ENCODE measurements around the gene SEC61B.
A peak's percentile ranks its signal among the peaks of the same experiment; 100 is the strongest.

The SEC61B gene

DNA sequence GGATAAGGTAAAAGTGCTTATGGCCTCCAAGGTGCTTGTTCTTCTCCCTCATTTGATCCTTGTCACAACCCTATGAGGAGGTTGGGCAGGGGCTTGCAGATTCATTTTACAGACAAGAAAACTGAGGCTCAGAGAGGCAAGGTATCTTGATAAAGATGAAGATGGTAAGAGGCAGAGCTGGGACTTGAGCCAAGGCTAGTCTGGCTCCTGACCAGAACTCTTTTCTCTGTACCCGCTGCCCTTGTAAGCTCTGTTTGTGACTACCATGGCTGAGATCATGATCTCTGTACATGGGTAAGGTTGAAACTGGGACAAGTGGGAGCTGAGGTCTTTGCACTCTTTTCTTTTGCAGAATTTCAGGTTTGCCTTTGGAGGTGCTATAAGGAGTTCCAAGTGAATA lies 33.6 kb downstream of the SEC61B start:
- Histone ChIP-seq H2AFZ (ENCODE audit: low read depth, low read length) (no peak overlapping the region), H3K27ac (ENCODE audit: low read length) (peak overlapping the region; percentile 94), H3K9ac (ENCODE audit: low read length) (peak overlapping the region; percentile 80; the same call in 1 of the 2 replicates), H3K36me3 (replicated peaks; ENCODE audit: low read depth, low read length) (peaks cover 4% of the 10 kb centered on the region), H4K20me1 (ENCODE audit: insufficient read depth, low read length) (no peaks in the 10 kb centered on the region), H3K9me3 (ENCODE audit: insufficient read depth, low read length) (no peaks in the 10 kb centered on the region), H3K4me1 (ENCODE audit: low read length) (peaks cover 88% of the 10 kb centered on the region), H3K4me2 (ENCODE audit: low read length) (0 out of 2 replicates have a peak overlapping the region, but pooled peaks have one; percentile 48), H3K79me2 (ENCODE audit: low read length) (no peaks in the 10 kb centered on the region), H3K4me3 (ENCODE audit: low read length) (no peak overlapping the region), H3K27me3 (ENCODE audit: low read depth, low read length) (no peaks in the 10 kb centered on the region)
- TF ChIP-seq, protein P1, sequence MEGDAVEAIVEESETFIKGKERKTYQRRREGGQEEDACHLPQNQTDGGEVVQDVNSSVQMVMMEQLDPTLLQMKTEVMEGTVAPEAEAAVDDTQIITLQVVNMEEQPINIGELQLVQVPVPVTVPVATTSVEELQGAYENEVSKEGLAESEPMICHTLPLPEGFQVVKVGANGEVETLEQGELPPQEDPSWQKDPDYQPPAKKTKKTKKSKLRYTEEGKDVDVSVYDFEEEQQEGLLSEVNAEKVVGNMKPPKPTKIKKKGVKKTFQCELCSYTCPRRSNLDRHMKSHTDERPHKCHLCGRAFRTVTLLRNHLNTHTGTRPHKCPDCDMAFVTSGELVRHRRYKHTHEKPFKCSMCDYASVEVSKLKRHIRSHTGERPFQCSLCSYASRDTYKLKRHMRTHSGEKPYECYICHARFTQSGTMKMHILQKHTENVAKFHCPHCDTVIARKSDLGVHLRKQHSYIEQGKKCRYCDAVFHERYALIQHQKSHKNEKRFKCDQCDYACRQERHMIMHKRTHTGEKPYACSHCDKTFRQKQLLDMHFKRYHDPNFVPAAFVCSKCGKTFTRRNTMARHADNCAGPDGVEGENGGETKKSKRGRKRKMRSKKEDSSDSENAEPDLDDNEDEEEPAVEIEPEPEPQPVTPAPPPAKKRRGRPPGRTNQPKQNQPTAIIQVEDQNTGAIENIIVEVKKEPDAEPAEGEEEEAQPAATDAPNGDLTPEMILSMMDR (IDR thresholded peaks at IDR 0.05; ENCODE audit: low read depth, low read length): no peak
- no peak for TF ChIP-seq EZH2phosphoT487 (IDR thresholded peaks at IDR 0.05; ENCODE audit: low read depth)

DNA sequence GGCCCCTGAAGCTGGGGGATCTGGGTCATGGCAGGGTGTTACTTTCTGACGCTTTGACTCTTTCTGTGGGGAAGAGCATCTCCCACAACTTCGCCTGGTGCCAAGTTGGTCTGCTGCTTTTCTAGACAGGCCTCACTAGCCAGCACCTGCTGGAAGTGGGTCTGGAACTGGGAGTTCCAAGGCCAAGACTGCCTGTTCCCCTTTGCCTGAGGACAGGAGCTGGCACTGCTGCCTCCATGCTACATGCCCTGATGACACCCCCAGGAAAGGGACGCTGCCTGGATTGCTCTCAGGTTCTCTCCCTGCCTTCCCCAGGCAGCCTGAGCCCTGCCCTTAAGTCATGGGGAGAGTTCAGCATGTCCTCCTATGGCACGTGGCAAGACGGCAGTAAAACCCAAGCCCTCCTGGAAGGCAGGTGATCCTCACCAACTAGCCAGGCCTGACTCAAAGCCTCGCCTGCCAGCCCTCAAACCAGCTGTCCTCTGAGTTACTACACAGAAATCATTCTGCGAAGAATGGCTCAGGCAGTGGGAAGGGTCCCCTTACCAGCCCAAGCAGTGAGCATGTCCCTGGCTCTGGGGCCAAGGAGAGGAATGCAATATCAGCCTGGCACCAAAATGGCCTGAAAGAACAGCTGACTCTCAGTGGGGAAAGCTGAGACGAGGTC lies 35.8 kb downstream of the SEC61B start:
- Histone ChIP-seq H3K79me2 (ENCODE audit: low read length) (no peaks in the 10 kb centered on the region), H3K9ac (ENCODE audit: low read length) (peak overlapping the region; percentile 71; the same call in 1 of the 2 replicates), H3K36me3 (replicated peaks; ENCODE audit: low read depth, low read length) (peaks cover 2% of the 10 kb centered on the region), H3K4me3 (ENCODE audit: low read length) (no peak overlapping the region), H3K9me3 (ENCODE audit: insufficient read depth, low read length) (no peaks in the 10 kb centered on the region), H2AFZ (ENCODE audit: low read depth, low read length) (no peak overlapping the region; the same call in 1 of the 2 replicates), H4K20me1 (ENCODE audit: insufficient read depth, low read length) (no peaks in the 10 kb centered on the region), H3K4me2 (ENCODE audit: low read length) (0 out of 2 replicates have a peak overlapping the region, but pooled peaks have one; percentile 85), H3K4me1 (ENCODE audit: low read length) (peaks cover 87% of the 10 kb centered on the region), H3K27ac (ENCODE audit: low read length) (peak overlapping the region; percentile 81), H3K27me3 (ENCODE audit: low read depth, low read length) (no peaks in the 10 kb centered on the region)
- no peak for TF ChIP-seq EZH2phosphoT487 (IDR thresholded peaks at IDR 0.05; ENCODE audit: low read depth)
- TF ChIP-seq, protein P1 (IDR thresholded peaks at IDR 0.05; ENCODE audit: low read depth, low read length): no peak

DNA sequence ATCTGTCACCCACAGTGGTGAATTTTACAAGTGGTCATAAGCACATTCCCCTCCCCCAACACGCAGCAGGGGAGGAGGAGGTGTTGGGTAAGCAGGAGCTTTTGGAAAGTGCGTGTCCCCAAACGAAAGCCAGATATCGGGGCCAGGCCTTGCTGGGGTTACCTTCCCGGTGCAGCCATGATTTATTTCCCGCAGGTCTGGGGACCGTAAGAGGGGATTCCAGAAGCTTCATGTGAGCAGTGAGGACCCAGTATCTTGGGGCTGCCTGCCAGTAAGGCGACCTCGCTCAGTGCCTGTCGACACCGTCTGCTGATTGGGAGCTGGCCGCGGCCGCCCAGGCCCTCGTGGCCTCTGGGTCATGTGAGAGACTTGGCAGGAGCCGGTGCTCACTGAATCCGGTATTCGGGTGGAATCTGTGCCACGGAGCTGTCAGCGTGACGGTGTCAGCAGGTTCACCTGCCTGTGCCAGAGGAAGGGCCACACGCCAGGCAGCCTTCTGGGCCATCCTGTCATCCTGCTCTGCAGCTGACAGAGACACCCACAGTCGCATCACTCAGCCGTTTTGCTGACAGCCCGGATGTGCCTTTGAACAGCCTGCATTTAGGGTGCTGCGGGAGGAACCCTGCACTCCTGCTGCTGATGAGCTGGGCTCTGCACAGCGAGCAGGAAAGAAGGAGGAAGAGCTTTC lies 37.3 kb downstream of the SEC61B start:
- Histone ChIP-seq H3K4me3 (ENCODE audit: low read length) (peak overlapping the region; percentile 67), H2AFZ (ENCODE audit: low read depth, low read length) (peak overlapping the region; percentile 76)
- no peak for TF ChIP-seq EZH2phosphoT487 (IDR thresholded peaks at IDR 0.05; ENCODE audit: low read depth)
- TF ChIP-seq, protein P1 (IDR thresholded peaks at IDR 0.05; ENCODE audit: low read depth, low read length): no peak

DNA sequence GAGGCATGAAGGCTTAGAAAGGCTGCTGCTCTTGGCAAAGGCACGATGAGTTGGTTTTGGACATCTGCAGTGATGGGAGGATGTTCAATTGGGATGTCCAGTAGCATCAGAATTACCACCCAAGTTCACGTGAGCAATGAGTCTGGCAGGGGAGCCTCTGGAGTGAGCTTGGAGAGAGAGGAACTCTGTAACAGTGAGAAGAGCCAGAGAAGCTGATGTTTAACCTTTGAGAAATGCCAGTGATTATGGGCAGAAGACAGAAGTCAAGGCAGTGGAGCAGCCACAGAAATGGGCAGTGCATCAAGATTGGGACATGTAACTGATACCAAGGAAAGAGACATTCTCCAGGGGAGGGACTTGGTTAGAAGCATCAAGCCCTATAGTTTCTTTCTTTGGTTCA lies 39.8 kb downstream of the SEC61B start:
- H3K4me3 ChIP-seq (ENCODE audit: low read length): no peak overlapping the region
- no peak overlapping the region for H3K27ac ChIP-seq (ENCODE audit: low read length)
- no peak overlapping the region for H3K4me2 ChIP-seq (ENCODE audit: low read length)
- no peak overlapping the region for H3K9ac ChIP-seq (ENCODE audit: low read length)
- H3K4me1 ChIP-seq (ENCODE audit: low read length): peaks cover 87% of the 10 kb centered on the region
- H3K27me3 ChIP-seq (ENCODE audit: low read depth, low read length): no peaks in the 10 kb centered on the region
- H2AFZ ChIP-seq (ENCODE audit: low read depth, low read length): no peak overlapping the region
- no peak for TF ChIP-seq EZH2phosphoT487 (IDR thresholded peaks at IDR 0.05; ENCODE audit: low read depth)
- TF ChIP-seq, protein P1 (IDR thresholded peaks at IDR 0.05; ENCODE audit: low read depth, low read length): no peak
- H3K9me3 ChIP-seq (ENCODE audit: insufficient read depth, low read length): no peaks in the 10 kb centered on the region
- H4K20me1 ChIP-seq (ENCODE audit: insufficient read depth, low read length): no peaks in the 10 kb centered on the region
- H3K79me2 ChIP-seq (ENCODE audit: low read length): no peaks in the 10 kb centered on the region
- H3K36me3 ChIP-seq (replicated peaks; ENCODE audit: low read depth, low read length): no peaks in the 10 kb centered on the region

More for the DNA sequence above, 37.3 kb downstream of the SEC61B start:
- Histone ChIP-seq H3K9ac (ENCODE audit: low read length) (peak overlapping the region; percentile 71), H3K79me2 (ENCODE audit: low read length) (no peaks in the 10 kb centered on the region), H4K20me1 (ENCODE audit: insufficient read depth, low read length) (no peaks in the 10 kb centered on the region), H3K27me3 (ENCODE audit: low read depth, low read length) (no peaks in the 10 kb centered on the region), H3K36me3 (replicated peaks; ENCODE audit: low read depth, low read length) (peaks cover 2% of the 10 kb centered on the region), H3K27ac (ENCODE audit: low read length) (peak overlapping the region; percentile 81), H3K4me2 (ENCODE audit: low read length) (peak overlapping the region; percentile 85), H3K4me1 (ENCODE audit: low read length) (peaks cover 88% of the 10 kb centered on the region), H3K9me3 (ENCODE audit: insufficient read depth, low read length) (no peaks in the 10 kb centered on the region)

All from OCI-LY3 (cell line).